T-helper 2 cell treated with Interferon-gamma antibody and Interleukin-4, amounts not matched to agents 5 μg/mL and 100 μg/mL, for 36 hours (primary cell): Measurements from ENCODE around the gene TMEM132C.

Source experiments
- DNase-seq: peaks from one replicate; pipeline ENCODE4 v3.0.0; 2021; ENCODE audit warnings: low spot score
- H3K27ac Mint-ChIP-seq: one replicate; pipeline ENCODE4 v1.8.0; 2021; ENCODE audit warnings: mild to moderate bottlenecking, mixed read lengths
- H3K27me3 Mint-ChIP-seq: one replicate; pipeline ENCODE4 v1.8.0; 2021; ENCODE audit warnings: low read depth, mixed read lengths
- H3K36me3 Mint-ChIP-seq: one replicate; pipeline ENCODE4 v1.8.0; 2021; ENCODE audit warnings: low read depth, mixed read lengths
- H3K4me1 Mint-ChIP-seq: one replicate; pipeline ENCODE4 v1.8.0; 2021; ENCODE audit warnings: low read depth, mixed read lengths
- H3K4me3 Mint-ChIP-seq: one replicate; pipeline ENCODE4 v1.8.0; 2022; ENCODE audit warnings: mild to moderate bottlenecking, moderate library complexity, mixed read lengths
- H3K9me3 Mint-ChIP-seq: one replicate; pipeline ENCODE4 v1.8.0; 2021; ENCODE audit warnings: mixed read lengths

The TMEM132C gene

GRCh38 chr12:128534906-128535305 is 267.9 kb downstream of the TMEM132C start:
- no peak overlapping the region for H3K4me3 Mint-ChIP-seq

GRCh38 chr12:128536810-128537209 is 269.8 kb downstream of the TMEM132C start:
- Mint-ChIP-seq H3K27me3 (no peaks in the 10 kb centered on the region), H3K27ac (no peak overlapping the region), H3K4me1 (no peaks in the 10 kb centered on the region), H3K36me3 (no peaks in the 10 kb centered on the region), H3K4me3 (no peak overlapping the region), H3K9me3 (peaks cover 5% of the 10 kb centered on the region)
- DNase-seq: no peak

More at GRCh38 chr12:128534906-128535305, 267.9 kb downstream of the TMEM132C start:
- H3K4me1 Mint-ChIP-seq: no peaks in the 10 kb centered on the region
- H3K9me3 Mint-ChIP-seq: peaks cover 4% of the 10 kb centered on the region
- H3K27ac Mint-ChIP-seq: no peak overlapping the region
- no peaks in the 10 kb centered on the region for H3K36me3 Mint-ChIP-seq
- no peaks in the 10 kb centered on the region for H3K27me3 Mint-ChIP-seq
- DNase-seq: no peak

GRCh38 chr12:128537668-128538067 is 270.7 kb downstream of the TMEM132C start:
- no peaks in the 10 kb centered on the region for H3K36me3 Mint-ChIP-seq
- no peak for DNase-seq
- no peak overlapping the region for H3K27ac Mint-ChIP-seq
- H3K4me3 Mint-ChIP-seq: no peak overlapping the region
- H3K4me1 Mint-ChIP-seq: no peaks in the 10 kb centered on the region
- no peaks in the 10 kb centered on the region for H3K27me3 Mint-ChIP-seq
- peaks cover 5% of the 10 kb centered on the region for H3K9me3 Mint-ChIP-seq

- no peaks in the 10 kb centered on the region for H3K27me3 Mint-ChIP-seq
- H3K4me1 Mint-ChIP-seq: no peaks in the 10 kb centered on the region
- H3K36me3 Mint-ChIP-seq: no peaks in the 10 kb centered on the region
- DNase-seq: no peak
- H3K4me3 Mint-ChIP-seq: no peak overlapping the region
- H3K9me3 Mint-ChIP-seq: peaks cover 5% of the 10 kb centered on the region
- H3K27ac Mint-ChIP-seq: peak overlapping the region; percentile 31
Measured at GRCh38 chr12:128542844-128543243, 275.9 kb downstream of the TMEM132C start.

GRCh38 chr12:128543460-128543859 is 276.5 kb downstream of the TMEM132C start:
- no peaks in the 10 kb centered on the region for H3K36me3 Mint-ChIP-seq

GRCh38 chr12:128543971-128544370 is 277.0 kb downstream of the TMEM132C start:
- peaks cover 5% of the 10 kb centered on the region for H3K9me3 Mint-ChIP-seq
- no peaks in the 10 kb centered on the region for H3K4me1 Mint-ChIP-seq
- DNase-seq: no peak
- H3K27me3 Mint-ChIP-seq: no peaks in the 10 kb centered on the region
- H3K27ac Mint-ChIP-seq: no peak overlapping the region
- no peak overlapping the region for H3K4me3 Mint-ChIP-seq
- no peaks in the 10 kb centered on the region for H3K36me3 Mint-ChIP-seq

More at GRCh38 chr12:128543460-128543859, 276.5 kb downstream of the TMEM132C start:
- Mint-ChIP-seq H3K27me3 (no peaks in the 10 kb centered on the region), H3K4me1 (no peaks in the 10 kb centered on the region), H3K4me3 (no peak overlapping the region), H3K9me3 (peaks cover 5% of the 10 kb centered on the region), H3K27ac (no peak overlapping the region)
- no peak for DNase-seq

GRCh38 chr12:128548949-128549348 is 282.0 kb downstream of the TMEM132C start:
- no peak overlapping the region for H3K27ac Mint-ChIP-seq
- H3K36me3 Mint-ChIP-seq: no peaks in the 10 kb centered on the region
- H3K9me3 Mint-ChIP-seq: no peaks in the 10 kb centered on the region
- H3K27me3 Mint-ChIP-seq: no peaks in the 10 kb centered on the region
- no peaks in the 10 kb centered on the region for H3K4me1 Mint-ChIP-seq
- H3K4me3 Mint-ChIP-seq: no peak overlapping the region
- DNase-seq: no peak

- H3K27me3 Mint-ChIP-seq: no peaks in the 10 kb centered on the region
- no peaks in the 10 kb centered on the region for H3K4me1 Mint-ChIP-seq
- no peak for DNase-seq
- H3K36me3 Mint-ChIP-seq: no peaks in the 10 kb centered on the region
- no peaks in the 10 kb centered on the region for H3K9me3 Mint-ChIP-seq
- no peak overlapping the region for H3K4me3 Mint-ChIP-seq
- H3K27ac Mint-ChIP-seq: no peak overlapping the region
Measured at GRCh38 chr12:128549601-128550218, 282.7 kb downstream of the TMEM132C start.

GRCh38 chr12:128551266-128551665 is 284.3 kb downstream of the TMEM132C start:
- H3K9me3 Mint-ChIP-seq: no peaks in the 10 kb centered on the region
- H3K27me3 Mint-ChIP-seq: no peaks in the 10 kb centered on the region
- no peaks in the 10 kb centered on the region for H3K36me3 Mint-ChIP-seq
- H3K4me1 Mint-ChIP-seq: no peaks in the 10 kb centered on the region
- no peak overlapping the region for H3K27ac Mint-ChIP-seq
- H3K4me3 Mint-ChIP-seq: no peak overlapping the region
- no peak for DNase-seq

- DNase-seq: no peak
- H3K27ac Mint-ChIP-seq: no peak overlapping the region
- H3K4me3 Mint-ChIP-seq: no peak overlapping the region
- H3K27me3 Mint-ChIP-seq: no peaks in the 10 kb centered on the region
- H3K4me1 Mint-ChIP-seq: no peaks in the 10 kb centered on the region
- H3K9me3 Mint-ChIP-seq: peaks cover 13% of the 10 kb centered on the region
- H3K36me3 Mint-ChIP-seq: no peaks in the 10 kb centered on the region
Measured at GRCh38 chr12:128554546-128555304, 287.8 kb downstream of the TMEM132C start.

- DNase-seq: no peak
- Mint-ChIP-seq H3K27me3 (no peaks in the 10 kb centered on the region), H3K27ac (no peak overlapping the region), H3K4me1 (no peaks in the 10 kb centered on the region), H3K36me3 (no peaks in the 10 kb centered on the region), H3K4me3 (no peak overlapping the region), H3K9me3 (peaks cover 19% of the 10 kb centered on the region)
Measured at GRCh38 chr12:128557231-128557630, 290.3 kb downstream of the TMEM132C start.

GRCh38 chr12:128564956-128565355 is 298.0 kb downstream of the TMEM132C start:
- no peaks in the 10 kb centered on the region for H3K4me1 Mint-ChIP-seq
- no peaks in the 10 kb centered on the region for H3K27me3 Mint-ChIP-seq
- no peak for DNase-seq
- H3K9me3 Mint-ChIP-seq: peaks cover 16% of the 10 kb centered on the region
- H3K27ac Mint-ChIP-seq: no peak overlapping the region
- no peak overlapping the region for H3K4me3 Mint-ChIP-seq
- H3K36me3 Mint-ChIP-seq: no peaks in the 10 kb centered on the region

GRCh38 chr12:128567730-128568129 is 300.8 kb downstream of the TMEM132C start:
- no peaks in the 10 kb centered on the region for H3K27me3 Mint-ChIP-seq
- H3K36me3 Mint-ChIP-seq: no peaks in the 10 kb centered on the region
- no peak for DNase-seq
- no peak overlapping the region for H3K4me3 Mint-ChIP-seq
- H3K27ac Mint-ChIP-seq: no peak overlapping the region
- no peaks in the 10 kb centered on the region for H3K4me1 Mint-ChIP-seq
- peaks cover 17% of the 10 kb centered on the region for H3K9me3 Mint-ChIP-seq

GRCh38 chr12:128570191-128571065 is 303.5 kb downstream of the TMEM132C start:
- DNase-seq: peak; percentile 14

More at GRCh38 chr12:128570191-128571065, 303.5 kb downstream of the TMEM132C start:
- no peaks in the 10 kb centered on the region for H3K27me3 Mint-ChIP-seq
- no peaks in the 10 kb centered on the region for H3K4me1 Mint-ChIP-seq
- peaks cover 22% of the 10 kb centered on the region for H3K9me3 Mint-ChIP-seq
- H3K27ac Mint-ChIP-seq: peak overlapping the region; percentile 50
- no peaks in the 10 kb centered on the region for H3K36me3 Mint-ChIP-seq
- H3K4me3 Mint-ChIP-seq: no peak overlapping the region
